ENCODE results near the gene LIPK.

LIPK gene

DNA sequence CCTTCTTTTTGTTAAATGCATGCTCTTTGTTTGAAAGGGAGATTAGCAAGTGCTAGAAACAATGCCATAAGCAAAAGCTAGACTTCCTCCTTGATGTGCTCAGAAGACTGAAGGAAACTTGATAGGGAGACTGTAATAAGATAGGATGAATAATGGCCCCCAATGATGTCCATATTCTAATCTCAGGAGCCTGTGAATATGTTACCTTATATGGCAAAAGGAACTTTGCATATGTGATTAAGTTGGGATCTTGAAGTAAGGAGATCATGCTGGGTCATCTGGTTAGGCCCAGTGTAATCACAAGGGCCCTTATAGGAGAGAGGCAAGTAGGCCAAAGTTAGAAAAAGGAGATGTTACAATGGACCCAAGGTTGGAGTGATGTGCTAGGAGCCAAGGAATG, 82.9 kb downstream of the LIPK start:
- no peak for DNase-seq

DNA sequence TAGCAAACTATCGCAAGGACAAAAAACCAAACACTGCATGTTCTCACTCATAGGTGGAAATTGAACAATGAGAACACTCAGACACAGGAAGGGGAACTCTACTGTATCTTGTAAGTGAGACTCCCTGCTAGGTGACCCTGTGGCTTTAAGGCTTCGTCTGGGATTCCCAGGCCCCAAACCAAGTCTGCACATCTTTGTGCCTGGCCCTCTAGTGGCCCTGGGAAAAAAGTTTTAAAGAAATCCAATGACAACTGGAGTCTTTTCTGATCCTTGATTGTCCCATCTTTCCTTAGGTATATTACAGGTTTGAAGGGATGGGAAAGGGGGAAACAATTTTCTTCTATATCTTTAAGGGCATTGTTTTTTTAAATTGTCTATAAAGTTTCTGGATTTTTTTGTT, 85.9 kb downstream of the LIPK start:
- peak; percentile 55 for DNase-seq

DNA sequence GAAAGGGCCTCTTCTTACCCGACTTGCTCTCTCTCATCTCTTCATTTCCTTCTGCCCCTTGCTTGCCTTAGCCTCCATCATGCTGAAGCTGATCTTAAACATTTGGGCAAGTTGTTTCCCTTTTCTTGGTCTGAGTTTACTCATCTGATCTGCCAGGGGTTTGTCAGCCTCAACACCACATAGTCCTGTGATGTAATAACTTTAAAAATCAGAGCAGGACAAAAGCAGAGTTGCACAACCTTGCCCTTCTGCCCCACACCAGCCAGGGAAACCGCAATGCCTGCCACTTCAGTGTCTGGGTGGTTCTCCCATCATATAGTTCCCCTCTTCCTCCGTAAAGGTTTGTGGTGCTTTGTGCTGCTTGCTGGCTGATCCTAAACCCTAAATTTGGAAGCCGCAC, 86.6 kb downstream of the LIPK start:
- DNase-seq: no peak

DNA sequence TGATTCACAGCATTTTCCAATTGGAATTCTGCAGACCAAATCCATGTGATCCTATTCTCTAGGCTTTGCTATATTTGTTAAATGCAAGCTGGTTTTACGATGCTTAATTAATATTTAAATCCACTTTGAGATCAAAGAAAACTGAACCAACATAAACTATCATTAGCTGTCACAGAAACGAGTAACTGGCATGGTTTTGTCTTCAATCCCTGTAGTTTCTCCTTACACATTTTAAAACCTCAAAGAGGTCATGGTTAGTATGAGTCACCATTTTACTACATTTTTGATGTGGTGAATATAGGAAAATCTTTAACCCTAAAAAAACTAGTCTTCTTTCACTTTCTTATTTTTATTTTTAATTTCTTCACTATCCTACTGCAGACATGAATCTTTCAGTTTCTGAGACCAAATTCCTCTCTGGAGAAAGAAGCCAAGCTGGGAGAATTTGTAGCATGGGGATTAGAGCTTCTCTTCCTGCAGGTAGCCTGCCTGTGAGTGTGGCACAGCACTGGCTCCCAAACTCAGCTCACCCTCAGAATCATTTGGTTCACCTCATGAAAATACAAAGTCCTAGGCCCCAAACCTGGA, 87.8 kb downstream of the LIPK start:
- DNase-seq: peak; percentile 7

DNA sequence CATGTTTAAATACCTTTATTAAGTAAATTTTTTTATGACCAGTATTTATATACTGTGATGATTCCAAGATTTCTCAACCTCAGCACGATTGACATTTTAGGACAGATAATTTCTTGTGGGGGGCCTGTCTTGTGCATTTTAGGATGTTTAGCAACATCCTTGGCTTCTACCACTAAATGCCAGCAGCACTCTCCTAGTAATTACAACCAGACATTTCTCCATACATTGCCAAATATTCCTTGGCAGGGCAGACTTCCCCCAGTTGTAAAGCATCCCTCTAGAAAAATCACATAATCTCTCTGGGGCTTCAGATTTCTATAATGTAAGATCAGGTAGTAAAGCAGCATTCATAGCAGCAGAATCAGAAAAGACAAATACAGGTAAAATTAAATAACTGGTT, 88.7 kb downstream of the LIPK start:
- no peak for DNase-seq

DNA sequence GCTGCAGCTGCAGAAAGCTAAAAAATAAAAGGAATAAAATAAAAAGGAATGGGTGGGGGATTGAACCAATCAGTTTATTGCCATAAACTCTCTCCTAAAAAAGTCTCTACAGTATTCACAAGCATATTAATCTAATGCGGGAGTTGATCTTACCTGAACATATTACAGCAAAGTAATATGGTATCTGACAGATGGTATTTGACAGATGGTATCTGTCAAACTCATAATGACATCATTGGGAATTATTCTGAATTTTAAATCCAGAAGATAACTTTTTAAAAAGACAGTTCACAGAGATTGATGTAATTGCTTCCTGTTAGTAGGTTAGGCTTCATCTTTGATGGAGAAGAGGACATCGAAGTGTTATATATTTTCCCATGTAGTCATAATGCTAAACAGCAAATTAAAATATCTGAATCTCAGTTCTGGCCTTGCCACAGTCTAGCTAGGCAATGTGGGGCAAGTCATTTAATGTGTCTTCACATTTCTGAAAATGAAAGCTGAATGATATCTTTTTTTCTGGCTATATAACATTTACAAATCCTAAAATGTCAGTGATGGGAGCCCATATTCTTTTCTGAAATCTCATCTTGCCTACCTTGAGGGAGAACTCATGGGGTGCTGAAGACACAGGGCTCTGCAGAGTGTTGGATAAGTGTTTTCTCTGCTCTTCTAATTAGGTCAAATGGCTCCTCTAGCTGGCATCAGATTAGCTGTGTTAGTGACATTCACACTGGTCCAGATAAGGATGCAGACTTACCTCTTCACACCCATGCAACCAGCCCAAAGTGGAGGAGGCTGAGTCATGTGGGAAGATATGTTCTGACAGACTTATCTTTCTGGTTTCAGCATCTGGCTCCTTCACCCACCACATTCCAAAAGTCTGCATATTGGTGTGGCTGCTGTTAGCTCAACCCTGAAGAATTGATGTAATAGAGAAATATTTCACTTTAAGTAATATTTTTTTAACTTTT, 94.4 kb downstream of the LIPK start:
- no peak for DNase-seq

Data from NCI-H69 (cell line).